NCI-H146 treated with DMSO at 0.1 percent for 48 hours (cell line): ENCODE measurements around the gene UPB1.

Experiments
- DNase-seq: peaks from one replicate; lab custom pipeline; 2025; ENCODE audit not compliant: unreplicated experiment; lab: John Stamatoyannopoulos, UW

The UPB1 gene

GRCh38 chr22:24494528-24495364, at the start of gene UPB1:
Gene UPB1 (plus strand): TSS chr22:24495332. CDS start chr22:24495404, 72 bp downstream.
- no peak for DNase-seq

GRCh38 chr22:24445481-24446259, 49.5 kb upstream of the UPB1 start:
- no peak for DNase-seq

GRCh38 chr22:24446260-24446611, 48.9 kb upstream of the UPB1 start:
- no peak for DNase-seq

GRCh38 chr22:24450610-24451009, 44.5 kb upstream of the UPB1 start:
- DNase-seq: peak; percentile 89

- no peak for DNase-seq
These were observed 44.0 kb upstream of the UPB1 start for GRCh38 chr22:24451162-24451561.

GRCh38 chr22:24453853-24454252, 41.3 kb upstream of the UPB1 start:
- DNase-seq: no peak

GRCh38 chr22:24455039-24455438, 40.1 kb upstream of the UPB1 start:
- DNase-seq: no peak

- DNase-seq: no peak
These were observed 39.2 kb upstream of the UPB1 start for GRCh38 chr22:24455751-24456426.

GRCh38 chr22:24457894-24458420, 37.2 kb upstream of the UPB1 start:
- no peak for DNase-seq

GRCh38 chr22:24459911-24460310, 35.2 kb upstream of the UPB1 start:
- DNase-seq: no peak

- DNase-seq: no peak
These were observed 34.6 kb upstream of the UPB1 start for GRCh38 chr22:24460418-24461089.

GRCh38 chr22:24463071-24463760, 31.9 kb upstream of the UPB1 start:
- no peak for DNase-seq

GRCh38 chr22:24465566-24465965, 29.6 kb upstream of the UPB1 start:
- no peak for DNase-seq

- DNase-seq: no peak
These were observed 29.2 kb upstream of the UPB1 start for GRCh38 chr22:24465975-24466374.

- no peak for DNase-seq
These were observed 28.3 kb upstream of the UPB1 start for GRCh38 chr22:24466716-24467328.

- no peak for DNase-seq
These were observed 27.8 kb upstream of the UPB1 start for GRCh38 chr22:24467340-24467739.

- DNase-seq: no peak
These were observed 23.6 kb upstream of the UPB1 start for GRCh38 chr22:24471570-24471969.

GRCh38 chr22:24473284-24473683, 21.8 kb upstream of the UPB1 start:
- no peak for DNase-seq

GRCh38 chr22:24474221-24474620, 20.9 kb upstream of the UPB1 start:
- no peak for DNase-seq
